H1 (cell line): ENCODE data around the gene PSMF1.

Source experiments
- EGR1 ChIP-seq: IDR thresholded peaks from 2 replicates; pipeline ENCODE4 v1.6.1; 2011; ENCODE audit warnings: low read depth, low read length, borderline replicate concordance
- EP300 ChIP-seq, 2 experiments: IDR thresholded peaks; 1 replicate in 1 of 2; 2 replicates in 1 of 2; pipeline ENCODE4 v1.6.1; 2011 to 2012; ENCODE audit warnings: low read depth in 2 of 2, low read length in 2 of 2, mild to moderate bottlenecking in 2 of 2, borderline replicate concordance in 1 of 2, inconsistent platforms in 1 of 2, moderate library complexity in 1 of 2
- NANOG ChIP-seq: IDR thresholded peaks from 2 replicates; pipeline ENCODE4 v1.6.1; 2011; ENCODE audit warnings: low read length, low read depth, mild to moderate bottlenecking, inconsistent platforms; ENCODE audit not compliant: insufficient read depth, poor library complexity, severe bottlenecking
- POLR2A ChIP-seq, 2 experiments: IDR thresholded peaks; 1 replicate in 1 of 2; 2 replicates in 1 of 2; pipeline ENCODE4 v1.6.1; 2011; ENCODE audit warnings: low read depth in 2 of 2, low read length in 2 of 2, mild to moderate bottlenecking in 2 of 2; ENCODE audit errors: control extremely low read depth in 1 of 2
- SIRT6 ChIP-seq: IDR thresholded peaks from one replicate; pipeline ENCODE4 v1.7.1; 2012; ENCODE audit warnings: low read length, inconsistent platforms
- TCF12 ChIP-seq: IDR thresholded peaks from 2 replicates; pipeline ENCODE4 v1.6.1; 2011; ENCODE audit warnings: low read depth, mild to moderate bottlenecking, low read length
- YY1 ChIP-seq: IDR thresholded peaks from 2 replicates; pipeline ENCODE4 v1.6.1; 2011; ENCODE audit warnings: low read depth, mild to moderate bottlenecking, low read length
- TF ChIP-seq, protein P1 (sequence below), 3 experiments: IDR thresholded peaks; 1 replicate in 2 of 3; 2 replicates in 1 of 3; pipeline versions ENCODE4 v1.5.1 to v1.6.1; 2011; ENCODE audit warnings: low read length in 3 of 3, mild to moderate bottlenecking in 3 of 3, inconsistent platforms in 2 of 3, low read depth in 1 of 3, moderate library complexity in 1 of 3; ENCODE audit not compliant: insufficient read depth in 1 of 3; ENCODE audit errors: control extremely low read depth in 1 of 3

GRCh38 chr20:1102016-1102415 lies 16.4 kb upstream of the PSMF1 start:
- TF ChIP-seq EGR1 = no peak
- TF ChIP-seq, protein P1, sequence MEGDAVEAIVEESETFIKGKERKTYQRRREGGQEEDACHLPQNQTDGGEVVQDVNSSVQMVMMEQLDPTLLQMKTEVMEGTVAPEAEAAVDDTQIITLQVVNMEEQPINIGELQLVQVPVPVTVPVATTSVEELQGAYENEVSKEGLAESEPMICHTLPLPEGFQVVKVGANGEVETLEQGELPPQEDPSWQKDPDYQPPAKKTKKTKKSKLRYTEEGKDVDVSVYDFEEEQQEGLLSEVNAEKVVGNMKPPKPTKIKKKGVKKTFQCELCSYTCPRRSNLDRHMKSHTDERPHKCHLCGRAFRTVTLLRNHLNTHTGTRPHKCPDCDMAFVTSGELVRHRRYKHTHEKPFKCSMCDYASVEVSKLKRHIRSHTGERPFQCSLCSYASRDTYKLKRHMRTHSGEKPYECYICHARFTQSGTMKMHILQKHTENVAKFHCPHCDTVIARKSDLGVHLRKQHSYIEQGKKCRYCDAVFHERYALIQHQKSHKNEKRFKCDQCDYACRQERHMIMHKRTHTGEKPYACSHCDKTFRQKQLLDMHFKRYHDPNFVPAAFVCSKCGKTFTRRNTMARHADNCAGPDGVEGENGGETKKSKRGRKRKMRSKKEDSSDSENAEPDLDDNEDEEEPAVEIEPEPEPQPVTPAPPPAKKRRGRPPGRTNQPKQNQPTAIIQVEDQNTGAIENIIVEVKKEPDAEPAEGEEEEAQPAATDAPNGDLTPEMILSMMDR (IDR thresholded peaks at IDR 0.05; ENCODE audit: control extremely low read depth in 1 of 3, insufficient read depth in 1 of 3, low read depth in 1 of 3, low read length in 3 of 3) = no peak
- no peak for TF ChIP-seq POLR2A (IDR thresholded peaks at IDR 0.05; ENCODE audit: control extremely low read depth in 1 of 2, low read depth in 2 of 2, low read length in 2 of 2)
- no peak for TF ChIP-seq EP300 (IDR thresholded peaks at IDR 0.05; ENCODE audit: borderline replicate concordance in 1 of 2, low read depth in 2 of 2, low read length in 2 of 2)
- TF ChIP-seq YY1 = no peak
- TF ChIP-seq SIRT6 = no peak
- no peak for TF ChIP-seq NANOG
- TF ChIP-seq TCF12 = no peak
